ENCODE results near the gene CSHL1. TPM values are rescaled to one million over a fixed set of nuclear protein-coding genes. Genes with fewer than 3 reads are reported as not detected.

Gene CSHL1
- total RNA-seq (2011; cell fraction: chromatin; rRNA removed; ENCODE audit: low replicate concordance), result not detected in 2 replicates
- total RNA-seq (2011; cell fraction: nucleolus; rRNA removed), result not detected in 2 replicates
- not detected in 2 replicates for total RNA-seq (2011; cell fraction: nucleoplasm; rRNA removed)
- total RNA-seq (2014; rRNA removed) (not detected in 2 replicates), total RNA-seq (2014; rRNA removed; fragmentation: Illumina TruSeq; extraction: Trizol) (not detected in 2 replicates), total RNA-seq (2015; rRNA removed; fragmentation: Illumina TruSeq; extraction: Trizol) (not detected in 2 replicates), total RNA-seq (2021) (not detected in 2 replicates), polyA plus RNA-seq (2011; rRNA removed) (not detected in 2 replicates), polyA plus RNA-seq (2014; fragmentation: Illumina TruSeq; extraction: Trizol) (not detected in 2 replicates), polyA plus RNA-seq (2014; fragmentation: Nextera tagmentation; extraction: Ambion mirVana) (not detected), polyA plus RNA-seq (2014; rRNA removed) (not detected in 2 replicates), polyA minus RNA-seq (2011; rRNA and poly(A)+ RNA removed) (not detected in 2 replicates), Bru-seq, nascent RNA (not detected), BruChase-seq, experiment 1, labeled RNA remaining after a 2-hour chase (not detected), BruChase-seq, experiment 2, labeled RNA remaining after a 6-hour chase (not detected)
- not detected in 2 replicates for polyA plus RNA-seq (2011; cell fraction: cytosol; rRNA removed)
- polyA plus RNA-seq (2011; cell fraction: nucleus; rRNA removed), result not detected in 2 replicates
- polyA plus RNA-seq (2012), result not detected in 2 replicates
- not detected in 2 replicates for polyA minus RNA-seq (2011; cell fraction: cytosol; rRNA and poly(A)+ RNA removed)
- not detected in 2 replicates for polyA minus RNA-seq (2011; cell fraction: nucleus; rRNA and poly(A)+ RNA removed)
- long read RNA-seq, experiment 1, result 0 reads
- long read RNA-seq, experiment 2, result 0 reads
- long read RNA-seq, experiment 3, result 0 reads

DNA sequence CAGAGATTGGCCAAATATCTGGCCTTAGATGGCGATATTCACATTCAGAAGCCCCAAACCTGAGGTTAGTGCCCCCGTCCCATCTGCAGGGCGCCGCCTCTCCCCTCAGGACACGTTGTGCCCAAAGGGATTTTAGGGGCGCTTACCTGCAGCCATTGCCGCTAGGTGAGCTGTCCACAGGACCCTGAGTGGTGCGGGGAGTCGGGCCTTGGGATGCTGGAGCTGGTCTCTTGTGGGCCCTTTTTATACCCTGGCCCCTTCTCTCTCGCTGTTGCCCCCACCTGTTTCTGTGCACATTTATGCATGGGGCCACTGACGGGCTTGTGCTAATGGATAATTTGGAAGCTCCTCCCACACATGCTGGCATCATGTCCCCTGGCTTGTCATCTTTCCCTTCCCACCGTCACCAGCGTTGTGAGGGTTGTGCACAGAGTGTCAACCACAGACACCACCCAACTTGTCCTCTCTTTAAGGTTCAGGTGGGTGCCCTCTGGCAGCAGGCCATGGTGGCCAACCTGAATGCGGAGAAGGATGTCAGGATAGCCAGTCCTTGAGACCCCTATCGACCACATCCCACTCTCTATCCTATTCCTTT lies at the start of gene CSHL1:
CSHL1 (minus strand) TSS at position 218 of the 595 bp plus-strand sequence; CDS start at position 156, 62 bp downstream.
- Histone ChIP-seq H3K9me3 (replicated peaks; ENCODE audit: control insufficient read depth, insufficient read depth, low read depth, low read length) (no peaks in the 10 kb centered on the region), H3K9me1 (ENCODE audit: control insufficient read depth, insufficient read depth, low read length) (no peaks in the 10 kb centered on the region), H4K20me1 (replicated peaks; ENCODE audit: control insufficient read depth, insufficient read depth, low read length) (0 out of 2 replicates have a peak, but pooled peaks cover 3% of the 10 kb centered on the region), H3K4me2 (ENCODE audit: insufficient read depth, low read length) (no peak within 1 kb of the TSS), H3K27me3 (ENCODE audit: control insufficient read depth in 2 of 2, insufficient read depth in 2 of 2, low read length in 2 of 2) (peaks cover 9 to 30% of the 10 kb centered on the region in 2 experiments; a peak in 4 of 5 replicates), H3K79me2 (ENCODE audit: control insufficient read depth, insufficient read depth, low read length) (no peaks in the 10 kb centered on the region), H3K27ac (ENCODE audit: extremely low read depth, low read depth, low read length) (no peak within 1 kb of the TSS), H3K9ac (ENCODE audit: insufficient read depth in 1 of 2, low read depth in 2 of 2, low read length in 2 of 2) (no peak within 1 kb of the TSS), H3K36me3 (ENCODE audit: control insufficient read depth, insufficient read depth, low read length) (no peaks in the 10 kb centered on the region), H3K4me1 (replicated peaks in 1 of 2; ENCODE audit: control insufficient read depth in 2 of 2, insufficient read depth in 2 of 2, low read length in 2 of 2) (no peaks in the 10 kb centered on the region), H2AFZ (ENCODE audit: low read depth, low read length) (no peak within 1 kb of the TSS), H3K4me3 (no peak within 1 kb of the TSS)
- TF ChIP-seq RAD51 (IDR thresholded peaks at IDR 0.05; ENCODE audit: borderline replicate concordance, low read depth), result no peak
- TF ChIP-seq DPF2 (IDR thresholded peaks at IDR 0.05), result no peak
- TF ChIP-seq KDM5B (IDR thresholded peaks at IDR 0.05; ENCODE audit: insufficient replicate concordance, low read depth, low read length), result no peak
- TF ChIP-seq ZNF778 (CRISPR knock-in tag; IDR thresholded peaks at IDR 0.05), result no peak
- no peak for TF ChIP-seq LCOR (CRISPR knock-in tag; IDR thresholded peaks at IDR 0.05)
- no peak for TF ChIP-seq ZNF175 (CRISPR knock-in tag; IDR thresholded peaks at IDR 0.05; ENCODE audit: low read depth)
- no peak for TF ChIP-seq ZBED1 (IDR thresholded peaks at IDR 0.05)
- TF ChIP-seq XRCC3 (IDR thresholded peaks at IDR 0.05), result no peak
- no peak for TF ChIP-seq NR2C2 (CRISPR knock-in tag; IDR thresholded peaks at IDR 0.05)
- TF ChIP-seq NR2C2 (tag; IDR thresholded peaks at IDR 0.05), result no peak
- no peak for TF ChIP-seq GATA2 (CRISPR knock-in tag; IDR thresholded peaks at IDR 0.05)
- TF ChIP-seq HMG20B (CRISPR knock-in tag; IDR thresholded peaks at IDR 0.05), result no peak
- no peak for TF ChIP-seq TFAM (CRISPR knock-in tag; conservative IDR thresholded peaks at IDR 0.05)
- TF ChIP-seq SIRT6 (IDR thresholded peaks at IDR 0.05; ENCODE audit: low read depth, low read length), result no peak
- TF ChIP-seq NBN (IDR thresholded peaks at IDR 0.05; ENCODE audit: low read depth), result no peak
- no peak for TF ChIP-seq HOXB6 (CRISPR knock-in tag; IDR thresholded peaks at IDR 0.05; ENCODE audit: borderline replicate concordance)
- no peak for TF ChIP-seq FOXK2 (conservative IDR thresholded peaks at IDR 0.05 in 1 of 2, IDR thresholded peaks at IDR 0.05 in 1 of 2; ENCODE audit: low read depth in 2 of 2)
- no TSS peak for BruUV-seq (replicated peaks)
- DNase-seq (ENCODE audit: extremely low read depth in 1 of 4, low spot score in 3 of 4) (no peak), FAIRE-seq (no peak), ATAC-seq (no peak)
- WGBS (ENCODE audit: insufficient coverage, low coverage, missing lambda C conversion rate), result 16% methylated on average over 15 of the region's 15 CpGs
- CTCF ChIA-PET (ENCODE audit: low intra/inter-chr PET ratio), result interaction anchor here (1.2 kb wide), 1 partner anchor 115 kb away, joined by 3 read pairs; no protein-coding TSS in a partner anchor
- POLR2A ChIA-PET, result interaction anchor here (0.6 to 1.0 kb wide), 2 partner anchors 9 to 234 kb away, joined by 3 to 4 read pairs; no protein-coding TSS in a partner anchor
- in situ Hi-C loops (cut with MboI) (loop anchor here (5.0 to 10.0 kb wide), 3 partner anchors 114 to 374 kb away; partner anchors contain the start of genes ERN1 and ICAM2), intact Hi-C loops (cut with micrococcal nuclease) (loop anchor here (10.0 kb wide), 1 partner anchor 374 kb away; no protein-coding TSS in a partner anchor)

All from K562 (cell line).